ENCODE data around the gene GSTA4. TPM values are rescaled to one million over a fixed set of nuclear protein-coding genes. Genes with fewer than 3 reads are reported as not detected.
"Not testable (repeated sequence)": the region's sequence is repeated elsewhere in the genome, so short reads cannot be mapped to it uniquely, and the experiment has no call there.

Gene GSTA4
- total and polyA plus RNA-seq, 2 of the 13 experiments (the other 11 are each of a cell fraction or from before 2014, with no cell fraction given): 34.1 to 53.6 TPM

DNA sequence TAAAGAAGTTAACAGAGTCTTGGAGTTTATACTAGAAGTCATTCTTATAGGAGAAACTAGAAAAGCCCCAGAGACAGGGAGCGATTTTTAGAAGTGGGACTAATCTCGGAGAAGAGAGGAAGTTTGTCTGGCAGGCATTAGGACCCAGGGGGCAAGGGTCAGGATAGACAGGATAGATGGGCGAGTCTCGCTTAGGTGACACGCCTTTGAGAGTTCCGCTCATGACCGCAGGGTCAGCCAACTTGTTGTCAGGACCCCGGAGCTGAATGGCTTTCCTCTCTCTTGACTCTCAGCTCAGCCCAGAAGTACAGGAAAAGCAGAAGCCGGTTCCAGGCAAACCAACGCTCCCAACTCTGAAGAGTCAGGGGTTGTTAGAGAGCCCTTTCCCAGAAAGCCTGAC, 34.1 kb downstream of the GSTA4 start (continued):
- TF ChIP-seq GABPA (IDR thresholded peaks at IDR 0.05; ENCODE audit: low read depth, low read length): 0 out of 2 replicates have a peak, but pooled peaks have one; percentile 17
- peak; percentile 75 for TF ChIP-seq GABPA (CRISPR knock-in tag; IDR thresholded peaks at IDR 0.05; ENCODE audit: low read depth)
- peak; percentile 42; the same call in 1 of the 2 replicates for TF ChIP-seq ZMYM3 (CRISPR knock-in tag; IDR thresholded peaks at IDR 0.05)
- 0 out of 2 replicates have a peak, but pooled peaks have one; percentile 29 for TF ChIP-seq NR2C2 (CRISPR knock-in tag; IDR thresholded peaks at IDR 0.05; ENCODE audit: borderline replicate concordance)
- TF ChIP-seq, protein P1, sequence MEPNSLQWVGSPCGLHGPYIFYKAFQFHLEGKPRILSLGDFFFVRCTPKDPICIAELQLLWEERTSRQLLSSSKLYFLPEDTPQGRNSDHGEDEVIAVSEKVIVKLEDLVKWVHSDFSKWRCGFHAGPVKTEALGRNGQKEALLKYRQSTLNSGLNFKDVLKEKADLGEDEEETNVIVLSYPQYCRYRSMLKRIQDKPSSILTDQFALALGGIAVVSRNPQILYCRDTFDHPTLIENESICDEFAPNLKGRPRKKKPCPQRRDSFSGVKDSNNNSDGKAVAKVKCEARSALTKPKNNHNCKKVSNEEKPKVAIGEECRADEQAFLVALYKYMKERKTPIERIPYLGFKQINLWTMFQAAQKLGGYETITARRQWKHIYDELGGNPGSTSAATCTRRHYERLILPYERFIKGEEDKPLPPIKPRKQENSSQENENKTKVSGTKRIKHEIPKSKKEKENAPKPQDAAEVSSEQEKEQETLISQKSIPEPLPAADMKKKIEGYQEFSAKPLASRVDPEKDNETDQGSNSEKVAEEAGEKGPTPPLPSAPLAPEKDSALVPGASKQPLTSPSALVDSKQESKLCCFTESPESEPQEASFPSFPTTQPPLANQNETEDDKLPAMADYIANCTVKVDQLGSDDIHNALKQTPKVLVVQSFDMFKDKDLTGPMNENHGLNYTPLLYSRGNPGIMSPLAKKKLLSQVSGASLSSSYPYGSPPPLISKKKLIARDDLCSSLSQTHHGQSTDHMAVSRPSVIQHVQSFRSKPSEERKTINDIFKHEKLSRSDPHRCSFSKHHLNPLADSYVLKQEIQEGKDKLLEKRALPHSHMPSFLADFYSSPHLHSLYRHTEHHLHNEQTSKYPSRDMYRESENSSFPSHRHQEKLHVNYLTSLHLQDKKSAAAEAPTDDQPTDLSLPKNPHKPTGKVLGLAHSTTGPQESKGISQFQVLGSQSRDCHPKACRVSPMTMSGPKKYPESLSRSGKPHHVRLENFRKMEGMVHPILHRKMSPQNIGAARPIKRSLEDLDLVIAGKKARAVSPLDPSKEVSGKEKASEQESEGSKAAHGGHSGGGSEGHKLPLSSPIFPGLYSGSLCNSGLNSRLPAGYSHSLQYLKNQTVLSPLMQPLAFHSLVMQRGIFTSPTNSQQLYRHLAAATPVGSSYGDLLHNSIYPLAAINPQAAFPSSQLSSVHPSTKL (CRISPR knock-in tag; IDR thresholded peaks at IDR 0.05): peak; percentile 45; the same call in 1 of the 2 replicates
- TF ChIP-seq FOSL2 (CRISPR knock-in tag; IDR thresholded peaks at IDR 0.05): peak; percentile 33
- peak; percentile 18; the same call in 1 of the 2 replicates for TF ChIP-seq TBX2 (CRISPR knock-in tag; IDR thresholded peaks at IDR 0.05; ENCODE audit: borderline replicate concordance)
- TF ChIP-seq KDM2A (CRISPR knock-in tag; IDR thresholded peaks at IDR 0.05; ENCODE audit: borderline replicate concordance, low read depth): 0 out of 2 replicates have a peak, but pooled peaks have one; percentile 29
- TF ChIP-seq IRF2 (CRISPR knock-in tag; IDR thresholded peaks at IDR 0.05): 0 out of 2 replicates have a peak, but pooled peaks have one; percentile 17
- peak; percentile 53; the same call in 1 of the 2 replicates for TF ChIP-seq ETV5 (CRISPR knock-in tag; IDR thresholded peaks at IDR 0.05; ENCODE audit: borderline replicate concordance)
- TF ChIP-seq, protein P2, sequence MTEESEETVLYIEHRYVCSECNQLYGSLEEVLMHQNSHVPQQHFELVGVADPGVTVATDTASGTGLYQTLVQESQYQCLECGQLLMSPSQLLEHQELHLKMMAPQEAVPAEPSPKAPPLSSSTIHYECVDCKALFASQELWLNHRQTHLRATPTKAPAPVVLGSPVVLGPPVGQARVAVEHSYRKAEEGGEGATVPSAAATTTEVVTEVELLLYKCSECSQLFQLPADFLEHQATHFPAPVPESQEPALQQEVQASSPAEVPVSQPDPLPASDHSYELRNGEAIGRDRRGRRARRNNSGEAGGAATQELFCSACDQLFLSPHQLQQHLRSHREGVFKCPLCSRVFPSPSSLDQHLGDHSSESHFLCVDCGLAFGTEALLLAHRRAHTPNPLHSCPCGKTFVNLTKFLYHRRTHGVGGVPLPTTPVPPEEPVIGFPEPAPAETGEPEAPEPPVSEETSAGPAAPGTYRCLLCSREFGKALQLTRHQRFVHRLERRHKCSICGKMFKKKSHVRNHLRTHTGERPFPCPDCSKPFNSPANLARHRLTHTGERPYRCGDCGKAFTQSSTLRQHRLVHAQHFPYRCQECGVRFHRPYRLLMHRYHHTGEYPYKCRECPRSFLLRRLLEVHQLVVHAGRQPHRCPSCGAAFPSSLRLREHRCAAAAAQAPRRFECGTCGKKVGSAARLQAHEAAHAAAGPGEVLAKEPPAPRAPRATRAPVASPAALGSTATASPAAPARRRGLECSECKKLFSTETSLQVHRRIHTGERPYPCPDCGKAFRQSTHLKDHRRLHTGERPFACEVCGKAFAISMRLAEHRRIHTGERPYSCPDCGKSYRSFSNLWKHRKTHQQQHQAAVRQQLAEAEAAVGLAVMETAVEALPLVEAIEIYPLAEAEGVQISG (CRISPR knock-in tag; IDR thresholded peaks at IDR 0.05): 0 out of 2 replicates have a peak, but pooled peaks have one; percentile 18
- peak; percentile 24; the same call in 1 of the 2 replicates for TF ChIP-seq ZBTB7B (CRISPR knock-in tag; IDR thresholded peaks at IDR 0.05)
- TF ChIP-seq ZMYM4 (CRISPR knock-in tag; IDR thresholded peaks at IDR 0.05): peak; percentile 91
- TF ChIP-seq MAZ (IDR thresholded peaks at IDR 0.05; ENCODE audit: borderline replicate concordance, low read depth, low read length); TCF12 (IDR thresholded peaks at IDR 0.05); SOX6 (IDR thresholded peaks at IDR 0.05): not testable (repeated sequence)
- 0 out of 2 replicates have a peak, but pooled peaks have one; percentile 25 for TF ChIP-seq MAZ (CRISPR knock-in tag; IDR thresholded peaks at IDR 0.05; ENCODE audit: low read depth)
- TF ChIP-seq, protein P3, sequence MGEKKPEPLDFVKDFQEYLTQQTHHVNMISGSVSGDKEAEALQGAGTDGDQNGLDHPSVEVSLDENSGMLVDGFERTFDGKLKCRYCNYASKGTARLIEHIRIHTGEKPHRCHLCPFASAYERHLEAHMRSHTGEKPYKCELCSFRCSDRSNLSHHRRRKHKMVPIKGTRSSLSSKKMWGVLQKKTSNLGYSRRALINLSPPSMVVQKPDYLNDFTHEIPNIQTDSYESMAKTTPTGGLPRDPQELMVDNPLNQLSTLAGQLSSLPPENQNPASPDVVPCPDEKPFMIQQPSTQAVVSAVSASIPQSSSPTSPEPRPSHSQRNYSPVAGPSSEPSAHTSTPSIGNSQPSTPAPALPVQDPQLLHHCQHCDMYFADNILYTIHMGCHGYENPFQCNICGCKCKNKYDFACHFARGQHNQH (CRISPR knock-in tag; IDR thresholded peaks at IDR 0.05): 0 out of 2 replicates have a peak, but pooled peaks have one; percentile 23
- 0 out of 2 replicates have a peak, but pooled peaks have one; percentile 25 for TF ChIP-seq TCF12 (CRISPR knock-in tag; IDR thresholded peaks at IDR 0.05)
- peak; percentile 29; the same call in 1 of the 2 replicates for TF ChIP-seq SOX6 (CRISPR knock-in tag; IDR thresholded peaks at IDR 0.05)
- peak; percentile 83 for TF ChIP-seq POGZ (CRISPR knock-in tag; IDR thresholded peaks at IDR 0.05)
- 0 out of 2 replicates have a peak, but pooled peaks have one; percentile 43 for TF ChIP-seq KAT8 (CRISPR knock-in tag; IDR thresholded peaks at IDR 0.05)
- TF ChIP-seq XRCC5 (optimal IDR thresholded peaks at IDR 0.05; ENCODE audit: low read length): peak; percentile 46
- peak; percentile 46; the same call in 1 of the 2 replicates for TF ChIP-seq ZNF331 (CRISPR knock-in tag; IDR thresholded peaks at IDR 0.05)
- TF ChIP-seq SALL1 (CRISPR knock-in tag; IDR thresholded peaks at IDR 0.05): peak; percentile 53; the same call in 1 of the 2 replicates
